Activated naive CD4-positive, alpha-beta T cell treated with anti-CD3 and anti-CD28 coated beads, Interleukin-2, amount 50 U/mL, for 72 hours (primary cell): Measurements from ENCODE around the gene TMEM150A. TPM values are rescaled to one million over a fixed set of nuclear protein-coding genes. Genes with fewer than 3 reads are reported as not detected.

ENCODE experiments used
- ATAC-seq, 2 donors: fragments of 150-1000 bp; cut with Tn5 transposase; 2 replicates each; pipeline ENCODE4 v1.10.0; 2021; ENCODE audit warnings: mild to moderate bottlenecking in 2 of 2, moderate library complexity in 2 of 2
- DNase-seq, 2 donors: peaks; one replicate each; pipeline ENCODE4 v3.0.0; 2021 to 2022; ENCODE audit warnings: low spot score in 2 of 2
- H3K27ac Mint-ChIP-seq, 2 donors: one replicate each; pipeline ENCODE4 v1.8.0; 2022; ENCODE audit warnings: mild to moderate bottlenecking in 2 of 2, mixed read lengths in 2 of 2
- H3K36me3 Mint-ChIP-seq, 2 donors: one replicate each; pipeline ENCODE4 v1.8.0; 2022; ENCODE audit warnings: mixed read lengths in 2 of 2
- H3K9me3 Mint-ChIP-seq, 2 donors: one replicate each; pipeline ENCODE4 v1.8.0; 2022; ENCODE audit warnings: mixed read lengths in 2 of 2
- total RNA-seq, 2 donors: library from RNA; stranded (reverse); gene quantifications; one replicate each; pipeline ENCODE4 v1.2.3, GENCODE V29; 2022

TMEM150A gene
- total RNA-seq, 2 donors from 2014 or later: 0.91 to 3.1 TPM

- ATAC-seq: no peak
- peak overlapping the region; percentile 24 to 37 for H3K27ac Mint-ChIP-seq
- no peaks in the 10 kb centered on the region for H3K9me3 Mint-ChIP-seq
- H3K36me3 Mint-ChIP-seq: peaks cover 0 to 4% of the 10 kb centered on the region in 2 donors
- DNase-seq: no peak
Observed at GRCh38 chr2:85588236-85588635, 14.3 kb downstream of the TMEM150A start.

GRCh38 chr2:85585781-85586105, 16.8 kb downstream of the TMEM150A start:
- Mint-ChIP-seq H3K27ac (peak overlapping the region; percentile 85 to 93), H3K9me3 (no peaks in the 10 kb centered on the region), H3K36me3 (peaks cover 0 to 18% of the 10 kb centered on the region in 2 donors)
- no peak for ATAC-seq
- DNase-seq: no peak

- no peaks in the 10 kb centered on the region for H3K9me3 Mint-ChIP-seq
- peak overlapping the region; percentile 85 to 93 for H3K27ac Mint-ChIP-seq
- DNase-seq: no peak
- H3K36me3 Mint-ChIP-seq: peaks cover 0 to 18% of the 10 kb centered on the region in 2 donors
- peak; percentile 77 to 85 for ATAC-seq
Observed at GRCh38 chr2:85584857-85585780, 17.4 kb downstream of the TMEM150A start.

GRCh38 chr2:85584354-85584856, 18.1 kb downstream of the TMEM150A start, which contains the start of gene VAMP5:
Gene VAMP5, plus strand, starts transcription at chr2:85584431. Its CDS starts 60 bp downstream, at chr2:85584491.
- DNase-seq: no peak
- H3K9me3 Mint-ChIP-seq: no peaks in the 10 kb centered on the region
- peak within 1 kb of the TSS; percentile 85 to 93 for H3K27ac Mint-ChIP-seq
- peak; percentile 51 to 53 for ATAC-seq
- peaks cover 5 to 18% of the 10 kb centered on the region in 2 donors for H3K36me3 Mint-ChIP-seq

GRCh38 chr2:85583667-85584353, 18.7 kb downstream of the TMEM150A start:
- ATAC-seq (peak; percentile 51 to 53), DNase-seq (peak in 1 of 2 donors; percentile 67)
- Mint-ChIP-seq H3K9me3 (no peaks in the 10 kb centered on the region), H3K27ac (peak overlapping the region; percentile 69 to 85), H3K36me3 (peaks cover 10 to 20% of the 10 kb centered on the region in 2 donors)

GRCh38 chr2:85582492-85582891, 20.0 kb downstream of the TMEM150A start:
- no peak for ATAC-seq
- Mint-ChIP-seq H3K27ac (no peak overlapping the region), H3K9me3 (no peaks in the 10 kb centered on the region), H3K36me3 (peaks cover 22 to 34% of the 10 kb centered on the region in 2 donors)
- DNase-seq: no peak

- no peak for DNase-seq
- Mint-ChIP-seq H3K27ac (peak overlapping the region in 1 of 2 donors; percentile 47), H3K36me3 (peaks cover 22 to 36% of the 10 kb centered on the region in 2 donors), H3K9me3 (no peaks in the 10 kb centered on the region)
- no peak for ATAC-seq
Observed at GRCh38 chr2:85580206-85580605, 22.3 kb downstream of the TMEM150A start.

- H3K36me3 Mint-ChIP-seq: peaks cover 22 to 36% of the 10 kb centered on the region in 2 donors
Observed at GRCh38 chr2:85579266-85579935, 23.1 kb downstream of the TMEM150A start.

GRCh38 chr2:85578243-85579180, 24.0 kb downstream of the TMEM150A start:
- DNase-seq (no peak), ATAC-seq (peak; percentile 34 to 60)
- Mint-ChIP-seq H3K36me3 (peaks cover 22 to 35% of the 10 kb centered on the region in 2 donors), H3K9me3 (no peaks in the 10 kb centered on the region), H3K27ac (peak overlapping the region; percentile 93 to 95)

More at GRCh38 chr2:85579266-85579935, 23.1 kb downstream of the TMEM150A start:
- ATAC-seq: no peak
- H3K27ac Mint-ChIP-seq: peak overlapping the region; percentile 93 to 95
- H3K9me3 Mint-ChIP-seq: no peaks in the 10 kb centered on the region
- DNase-seq: no peak

GRCh38 chr2:85577386-85578242, 24.9 kb downstream of the TMEM150A start, which contains the start of gene VAMP8:
Gene VAMP8, plus strand, starts transcription at chr2:85577586. Its CDS starts 61 bp downstream, at chr2:85577647.
- DNase-seq (peak; percentile 60 to 72), ATAC-seq (peak; percentile 82 to 87)
- Mint-ChIP-seq H3K27ac (peak within 1 kb of the TSS; percentile 93 to 95), H3K9me3 (no peaks in the 10 kb centered on the region), H3K36me3 (peaks cover 22 to 28% of the 10 kb centered on the region in 2 donors)

GRCh38 chr2:85577063-85577385, 25.5 kb downstream of the TMEM150A start:
- peaks cover 22 to 25% of the 10 kb centered on the region in 2 donors for H3K36me3 Mint-ChIP-seq
- DNase-seq (no peak), ATAC-seq (no peak)
- no peaks in the 10 kb centered on the region for H3K9me3 Mint-ChIP-seq
- peak overlapping the region; percentile 93 to 95 for H3K27ac Mint-ChIP-seq

- no peak overlapping the region for H3K27ac Mint-ChIP-seq
- H3K36me3 Mint-ChIP-seq: peaks cover 18 to 22% of the 10 kb centered on the region in 2 donors
- ATAC-seq: no peak
- DNase-seq: no peak
- no peaks in the 10 kb centered on the region for H3K9me3 Mint-ChIP-seq
Observed at GRCh38 chr2:85575739-85576138, 26.8 kb downstream of the TMEM150A start.

GRCh38 chr2:85566265-85566664, 36.2 kb downstream of the TMEM150A start:
- no peaks in the 10 kb centered on the region for H3K9me3 Mint-ChIP-seq
- no peak for ATAC-seq

GRCh38 chr2:85564144-85564563, 38.3 kb downstream of the TMEM150A start:
- Mint-ChIP-seq H3K9me3 (no peaks in the 10 kb centered on the region), H3K27ac (no peak overlapping the region), H3K36me3 (peaks cover 0 to 5% of the 10 kb centered on the region in 2 donors)
- ATAC-seq (no peak), DNase-seq (no peak)

More at GRCh38 chr2:85566265-85566664, 36.2 kb downstream of the TMEM150A start:
- peak overlapping the region in 1 of 2 donors; percentile 36 for H3K27ac Mint-ChIP-seq
- DNase-seq: no peak
- H3K36me3 Mint-ChIP-seq: peaks cover 0 to 5% of the 10 kb centered on the region in 2 donors
